Omental fat pad (tissue), 4 donors: ENCODE results near the gene DLGAP1. TPM values are rescaled to one million over a fixed set of nuclear protein-coding genes. Genes with fewer than 3 reads are reported as not detected.

Source experiments
- ATAC-seq: fragments of 150-250 bp; one replicate; pipeline ENCODE4 v1.9.1; 2016; ENCODE audit warnings: mild to moderate bottlenecking, moderate library complexity; ENCODE audit not compliant: low FRiP score
- DNase-seq: peaks from one replicate; pipeline ENCODE4 v3.0.0-alpha.2; 2019; ENCODE audit warnings: low spot score
- CTCF ChIP-seq, 3 donors: fragments of 450-650 bp; IDR thresholded peaks; one replicate each; pipeline ENCODE4 v1.5.1; 2016 to 2017; ENCODE audit warnings: antibody characterized with exemption in 3 of 3, mild to moderate bottlenecking in 3 of 3, moderate library complexity in 2 of 3
- total RNA-seq, 4 donors: library from RNA; depleted of rRNA; stranded (reverse); fragments of >200 nt; gene quantifications; one replicate each; pipeline ENCODE4 v1.1.0, GENCODE V29; 2016

The DLGAP1 gene
- total RNA-seq, 4 donors from 2014 or later: 1.5 to 8.0 (median 5.4) TPM

GRCh38 chr18:3529077-3529476, 926.0 kb downstream of the DLGAP1 start:
- no peak for ATAC-seq
- no peak for DNase-seq
- no peak for TF ChIP-seq CTCF (IDR thresholded peaks at IDR 0.05)

GRCh38 chr18:3528231-3528630, 926.9 kb downstream of the DLGAP1 start:
- no peak for ATAC-seq
- no peak for TF ChIP-seq CTCF (IDR thresholded peaks at IDR 0.05)
- no peak for DNase-seq

GRCh38 chr18:3526421-3527354, 928.4 kb downstream of the DLGAP1 start:
- DNase-seq (no peak), ATAC-seq (no peak)
- TF ChIP-seq CTCF (IDR thresholded peaks at IDR 0.05): no peak

GRCh38 chr18:3525870-3526420, 929.2 kb downstream of the DLGAP1 start:
- DNase-seq: no peak
- no peak for TF ChIP-seq CTCF (IDR thresholded peaks at IDR 0.05)
- no peak for ATAC-seq

GRCh38 chr18:3524706-3525105, 930.4 kb downstream of the DLGAP1 start:
- no peak for DNase-seq
- ATAC-seq: no peak
- no peak for TF ChIP-seq CTCF (IDR thresholded peaks at IDR 0.05)

- ATAC-seq (no peak), DNase-seq (no peak)
- no peak for TF ChIP-seq CTCF (IDR thresholded peaks at IDR 0.05)
Measured at GRCh38 chr18:3520230-3521085, 934.6 kb downstream of the DLGAP1 start.
